ENCODE results near the gene DNAH14.
"Not testable (repeated sequence)": the region's sequence is repeated elsewhere in the genome, so short reads cannot be mapped to it uniquely, and the experiment has no call there.

DNAH14 gene

DNA sequence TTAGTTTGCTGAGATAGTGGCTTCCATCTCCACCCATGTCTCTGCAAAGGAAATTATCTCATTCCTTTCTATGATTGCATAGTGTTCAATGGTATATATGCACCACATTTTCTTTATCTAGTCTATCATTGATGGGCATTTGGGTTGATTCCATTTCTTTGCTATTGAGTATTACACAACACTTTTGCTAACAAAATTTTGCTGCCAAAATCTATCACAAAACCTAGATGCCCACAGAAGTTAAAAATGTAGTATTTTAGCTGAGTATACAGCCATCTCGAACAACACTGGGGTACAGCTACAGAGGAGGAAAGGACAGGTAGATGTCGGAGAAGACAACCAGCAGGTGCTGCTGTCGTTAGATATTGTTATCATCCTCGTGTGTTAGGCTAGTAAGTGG lies 430.6 kb downstream of the DNAH14 start:
- no peak for DNase-seq

- no peak for DNase-seq
These were observed 431.7 kb downstream of the DNAH14 start for GRCh38 chr1:225361176-225361575.

- no peak for DNase-seq
These were observed 433.3 kb downstream of the DNAH14 start for GRCh38 chr1:225362805-225363204.

- no peak for DNase-seq
These were observed 435.0 kb downstream of the DNAH14 start for GRCh38 chr1:225364439-225364838.

DNA sequence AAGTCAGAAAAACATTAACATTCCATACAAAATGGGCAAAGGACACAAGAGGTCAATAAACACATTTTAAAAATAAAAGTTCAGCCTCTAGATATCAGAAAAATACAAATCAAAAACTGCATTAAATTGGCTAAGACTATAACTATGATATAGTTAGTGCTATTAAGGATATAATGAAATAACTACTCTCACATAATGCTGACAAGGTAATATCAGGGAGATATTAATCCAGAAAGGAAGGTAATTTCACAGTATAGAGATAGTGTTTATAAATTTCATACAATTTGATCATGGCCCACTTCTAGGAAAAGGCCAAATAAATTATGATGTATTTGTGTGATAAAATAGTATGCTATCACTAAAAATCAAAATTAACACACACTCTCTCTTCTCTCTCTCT lies 436.5 kb downstream of the DNAH14 start:
- DNase-seq, result no peak

DNA sequence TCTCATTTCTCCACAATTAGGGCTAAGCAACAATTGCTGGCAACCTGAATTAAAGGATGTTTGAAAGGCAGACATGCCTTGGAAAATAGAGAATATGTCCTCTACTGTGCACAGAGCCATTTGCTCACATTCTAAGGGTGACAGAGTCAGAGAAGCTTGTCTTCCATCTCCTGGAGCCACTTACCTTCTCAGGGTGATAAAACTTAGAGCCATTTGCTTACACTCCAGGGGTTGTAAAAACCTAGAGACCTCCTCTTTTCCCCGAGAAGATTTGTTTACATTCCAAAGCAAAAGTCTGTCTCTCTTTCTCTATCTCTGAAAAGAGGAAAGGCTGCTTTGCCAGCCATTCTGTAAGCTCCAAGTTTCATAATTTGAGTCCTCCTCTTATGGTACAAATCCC lies 437.1 kb downstream of the DNAH14 start:
- no peak for DNase-seq

- no peak for DNase-seq
These were observed 438.6 kb downstream of the DNAH14 start for GRCh38 chr1:225368036-225368552.

DNA sequence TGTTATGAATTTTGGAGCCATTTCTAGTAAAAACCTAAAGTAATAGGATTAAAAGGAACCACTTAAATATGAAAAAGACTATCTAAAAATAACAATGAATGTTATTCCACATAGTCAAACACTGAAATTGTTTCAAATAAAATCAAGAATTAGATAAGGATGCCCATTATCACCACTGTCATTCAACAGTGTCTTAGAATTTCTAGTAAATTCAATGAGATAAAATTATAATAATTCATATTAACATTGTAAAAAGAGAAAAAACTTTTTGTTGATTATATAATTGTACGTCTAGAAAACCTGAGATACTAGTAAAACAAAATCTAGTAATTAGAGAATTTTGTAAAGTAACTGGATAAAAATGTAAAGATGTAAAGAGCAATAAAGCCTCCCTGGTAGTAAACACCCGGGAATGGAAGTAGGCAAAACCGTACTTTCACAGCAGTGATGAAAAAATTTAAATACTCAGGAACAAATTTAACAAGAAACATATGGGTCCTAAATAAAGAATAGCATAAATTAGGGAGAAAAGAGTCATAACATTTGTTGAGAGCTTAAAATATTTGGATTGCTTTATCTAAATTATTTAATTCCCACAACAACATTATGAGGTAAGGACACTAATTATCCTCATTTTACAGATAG lies 442.0 kb downstream of the DNAH14 start:
- DNase-seq, result no peak

DNA sequence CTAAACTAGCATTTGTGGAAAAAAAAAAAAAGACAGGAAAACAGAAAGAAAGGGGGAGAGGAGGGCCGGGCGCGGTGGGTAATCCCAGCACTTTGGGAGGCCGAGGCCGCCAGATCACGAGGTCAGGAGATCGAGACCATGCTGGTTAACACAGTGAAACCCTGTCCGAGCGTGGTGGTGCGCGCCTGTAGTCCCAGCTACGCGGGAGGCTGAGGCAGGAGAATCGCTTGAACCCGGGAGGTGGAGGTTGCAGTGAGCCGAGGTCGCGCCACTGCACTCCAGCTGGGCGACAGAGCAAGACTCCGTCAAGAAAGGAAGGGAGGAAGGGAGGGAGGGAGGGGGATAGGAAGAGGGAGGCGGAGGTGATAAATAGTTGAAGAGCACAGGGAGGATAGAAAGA lies 443.7 kb downstream of the DNAH14 start:
- DNase-seq, result no peak

DNA sequence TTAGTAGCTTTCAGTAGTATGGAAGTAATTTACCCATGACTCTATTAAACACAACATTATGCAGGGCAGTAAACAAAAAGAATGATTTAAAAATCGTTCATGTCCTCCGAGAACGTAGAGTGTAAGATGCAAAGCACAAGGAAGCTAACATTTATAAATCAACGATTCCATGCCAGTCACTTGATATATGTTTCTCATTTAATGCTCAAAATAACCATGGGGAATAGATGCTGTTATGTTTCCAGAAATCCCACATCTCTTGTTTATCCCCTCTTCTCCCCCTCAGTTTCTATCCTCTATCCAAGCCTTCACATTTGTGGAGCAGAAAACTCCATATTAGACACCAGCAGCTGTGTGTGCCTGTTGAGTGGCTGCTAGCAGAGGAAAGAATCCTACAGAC lies 445.5 kb downstream of the DNAH14 start:
- no peak for DNase-seq

DNA sequence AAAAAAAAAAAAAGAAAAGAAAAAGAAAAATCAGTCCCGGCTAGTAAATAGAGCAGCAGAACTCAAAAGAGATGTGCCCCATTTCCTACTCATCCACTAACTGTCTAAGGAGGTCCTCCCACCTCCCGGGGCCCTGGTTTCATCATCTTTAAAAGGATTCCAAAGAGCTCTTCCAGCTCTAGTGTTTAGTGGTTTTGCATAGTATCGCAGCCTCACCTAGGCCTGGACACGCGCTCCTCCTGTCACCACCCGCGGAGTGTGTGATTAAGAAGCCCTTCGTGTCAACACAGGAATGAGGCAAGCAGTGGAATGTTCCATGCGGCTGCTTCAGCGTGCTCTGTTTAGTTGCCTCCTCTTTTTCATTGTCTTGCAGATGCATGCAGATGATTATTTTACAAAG lies 449.4 kb downstream of the DNAH14 start:
- no peak for DNase-seq

- no peak for DNase-seq
These were observed 451.2 kb downstream of the DNAH14 start for GRCh38 chr1:225380691-225381090.

- not testable (repeated sequence) for DNase-seq
These were observed 457.4 kb downstream of the DNAH14 start for GRCh38 chr1:225386860-225387259.

GRCh38 chr1:225388372-225388771 lies 458.9 kb downstream of the DNAH14 start:
- no peak for DNase-seq

DNA sequence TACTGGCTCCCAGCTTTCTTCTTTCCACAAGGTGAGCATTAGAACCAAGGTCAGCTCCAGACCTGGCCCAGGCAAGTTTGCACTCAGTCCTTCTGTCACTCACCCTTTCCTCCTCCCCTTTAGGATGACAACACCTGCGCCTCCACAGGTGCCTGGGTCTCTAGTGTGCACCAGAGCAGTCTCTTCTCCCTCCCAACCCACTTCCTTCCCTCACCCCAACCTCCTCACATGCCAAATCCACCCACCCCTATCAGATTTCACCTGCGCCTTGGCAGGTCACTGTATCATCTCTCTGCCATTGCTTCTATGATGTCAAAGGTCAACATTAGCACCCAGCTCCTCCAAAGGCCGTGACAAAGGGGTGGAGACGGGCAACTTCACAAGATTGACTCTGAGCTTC lies 460.4 kb downstream of the DNAH14 start:
- DNase-seq, result no peak

DNA sequence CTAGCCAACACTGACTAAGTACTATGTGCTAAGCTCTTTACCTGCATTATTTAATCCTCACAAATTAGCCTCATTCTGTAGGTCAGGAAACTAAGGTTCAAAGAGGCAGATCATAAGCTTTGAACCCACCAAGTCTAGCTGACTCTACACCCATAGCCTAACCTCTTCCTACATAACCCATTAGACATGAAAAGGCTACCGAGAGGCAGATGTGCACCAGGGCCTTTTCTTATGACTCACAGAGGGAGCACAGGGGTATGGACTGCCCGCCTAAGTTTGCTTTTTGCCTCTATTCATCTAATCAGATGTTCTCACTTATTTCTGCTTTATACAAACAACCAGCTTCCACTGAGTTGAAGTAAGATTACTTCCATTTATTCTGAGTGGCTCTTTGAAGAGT lies 466.9 kb downstream of the DNAH14 start:
- no peak for DNase-seq

- DNase-seq, result no peak
These were observed 471.5 kb downstream of the DNAH14 start for GRCh38 chr1:225400968-225401367.

DNA sequence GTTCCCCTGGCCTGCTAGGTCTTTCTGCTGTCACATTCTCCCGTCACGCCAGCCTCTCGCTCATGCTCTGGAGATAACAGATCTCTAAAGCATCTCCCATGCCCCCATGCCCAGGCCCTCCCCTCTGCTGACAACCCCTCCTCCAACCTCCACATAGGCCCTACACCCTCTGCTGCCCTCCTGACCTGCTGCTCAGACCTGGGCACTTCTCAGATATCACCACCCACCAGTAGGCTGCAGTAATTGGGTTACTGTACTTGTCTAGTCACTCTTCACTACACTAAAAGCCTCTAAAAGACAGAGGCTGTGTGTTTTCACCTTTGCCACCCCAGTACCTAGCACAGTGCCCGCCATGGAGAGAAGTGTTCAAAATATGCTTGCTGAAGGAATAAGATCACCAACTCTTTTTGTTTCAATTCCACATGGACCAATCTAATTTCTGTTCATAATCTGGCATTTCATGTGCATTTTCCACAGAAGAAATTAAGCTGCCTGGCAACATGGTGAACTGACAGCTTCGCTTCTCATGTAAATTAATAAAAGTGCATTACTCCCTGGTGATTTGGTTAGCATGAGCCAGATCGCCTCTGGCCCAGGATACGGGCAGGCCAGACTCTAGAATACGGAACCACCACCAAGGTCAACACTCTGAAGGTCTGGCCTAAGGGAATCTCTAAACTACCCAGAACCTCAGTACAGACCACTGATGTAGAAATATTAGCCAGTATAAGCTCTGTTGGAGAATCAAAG lies 477.7 kb downstream of the DNAH14 start:
- no peak for DNase-seq

GRCh38 chr1:225407755-225408154 lies 478.3 kb downstream of the DNAH14 start:
- DNase-seq, result no peak

DNA sequence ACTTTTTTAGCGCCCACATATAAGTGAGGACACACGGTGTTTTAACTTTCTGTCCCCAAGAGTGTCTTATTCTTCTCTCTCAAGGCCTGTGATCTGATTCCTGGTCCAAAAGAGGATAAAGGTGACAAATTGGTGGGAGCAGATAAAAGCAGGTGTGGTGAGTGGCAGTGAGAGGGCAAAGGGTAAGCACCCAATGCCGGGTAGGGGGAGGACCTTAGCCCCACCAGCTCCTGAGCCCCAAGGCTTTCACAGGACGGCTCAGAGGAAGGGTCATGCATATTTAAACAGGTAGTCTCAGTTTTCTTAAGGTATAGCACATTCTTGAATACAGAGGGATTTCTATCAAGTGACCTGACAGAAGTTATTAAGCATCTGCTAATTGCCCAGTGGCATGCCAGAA lies 478.8 kb downstream of the DNAH14 start:
- DNase-seq, result no peak

GRCh38 chr1:225409051-225409450 lies 479.6 kb downstream of the DNAH14 start:
- no peak for DNase-seq

GRCh38 chr1:225410036-225410435 lies 480.6 kb downstream of the DNAH14 start:
- DNase-seq, result no peak

DNA sequence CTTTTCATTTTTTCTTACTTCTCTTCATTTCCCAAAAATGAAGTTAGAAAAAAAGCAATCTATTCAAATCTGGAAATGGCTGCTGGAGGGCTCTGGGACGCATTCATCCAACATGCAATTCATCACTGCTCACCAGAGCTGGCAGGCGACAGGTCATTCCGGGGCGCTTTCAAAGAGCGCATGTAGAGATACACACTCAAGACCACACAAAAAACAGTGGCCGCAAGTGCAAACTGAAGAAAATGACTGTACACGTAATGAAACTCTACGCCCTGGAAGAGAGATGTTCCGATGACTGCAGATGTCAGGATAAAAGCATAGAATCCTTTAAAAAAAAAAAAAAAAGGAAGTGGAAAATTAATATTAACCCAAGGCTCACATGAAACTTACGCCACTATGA lies 482.8 kb downstream of the DNAH14 start:
- DNase-seq, result no peak

DNA sequence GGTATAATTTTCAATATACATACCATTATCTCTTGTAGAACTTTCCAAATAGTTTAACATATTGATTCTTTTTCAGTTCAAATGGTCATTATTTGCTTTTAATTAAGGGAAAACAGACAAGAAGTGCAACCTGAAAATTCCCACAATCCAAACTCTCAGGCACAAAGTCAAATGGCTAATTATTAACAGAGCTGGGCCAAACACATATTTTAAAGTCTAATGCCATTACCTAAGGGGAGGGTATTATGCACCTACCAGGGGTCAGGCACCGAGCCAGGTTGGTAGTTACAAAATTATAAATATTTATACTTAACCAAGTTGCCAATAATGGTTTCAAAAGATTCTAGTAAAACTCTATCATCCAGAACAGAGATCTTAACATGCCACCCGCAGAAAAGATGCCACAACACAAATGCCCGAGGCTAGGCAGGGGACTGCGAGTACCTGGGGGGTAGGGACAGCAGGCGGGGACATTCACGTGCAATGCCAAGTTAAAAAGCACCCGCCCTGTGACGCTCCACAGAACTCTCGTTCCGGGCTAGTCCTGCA lies 483.4 kb downstream of the DNAH14 start:
- DNase-seq, result no peak

Data from 8988T (cell line).